HG03575 (cell line): ENCODE measurements around the gene ANO2.

Experiments
- ATAC-seq: cut with Tn5 transposase; IDR thresholded peaks from one replicate; pipeline ENCODE4 v1.9.1; 2021; ENCODE audit not compliant: unreplicated experiment, insufficient number of reproducible peaks, low FRiP score; ENCODE audit errors: extremely low read depth

Gene ANO2

DNA sequence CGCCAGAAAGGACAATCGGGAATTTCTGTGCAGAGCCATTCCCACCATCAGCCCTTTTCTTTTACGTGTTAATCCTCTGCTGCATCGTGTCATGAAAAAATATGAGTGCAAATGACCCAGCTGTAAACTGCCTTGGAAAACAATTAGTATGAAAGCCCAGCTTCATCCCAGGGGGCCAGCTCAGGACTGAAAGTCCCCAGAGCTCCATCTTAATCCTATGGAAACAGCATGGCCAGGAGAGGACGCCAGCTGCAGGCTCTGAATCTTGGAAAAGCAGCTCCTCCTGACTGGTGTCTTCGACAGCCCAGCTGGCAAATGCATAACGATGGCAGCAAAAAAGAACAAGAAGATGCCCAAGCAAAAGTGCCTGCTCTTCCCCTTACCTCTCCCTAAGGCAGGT lies 321.6 kb downstream of the ANO2 start:
- ATAC-seq, result no peak

- no peak for ATAC-seq
Observed at GRCh38 chr12:5622280-5622679, 322.8 kb downstream of the ANO2 start.

GRCh38 chr12:5621329-5621728 lies 323.7 kb downstream of the ANO2 start:
- no peak for ATAC-seq

DNA sequence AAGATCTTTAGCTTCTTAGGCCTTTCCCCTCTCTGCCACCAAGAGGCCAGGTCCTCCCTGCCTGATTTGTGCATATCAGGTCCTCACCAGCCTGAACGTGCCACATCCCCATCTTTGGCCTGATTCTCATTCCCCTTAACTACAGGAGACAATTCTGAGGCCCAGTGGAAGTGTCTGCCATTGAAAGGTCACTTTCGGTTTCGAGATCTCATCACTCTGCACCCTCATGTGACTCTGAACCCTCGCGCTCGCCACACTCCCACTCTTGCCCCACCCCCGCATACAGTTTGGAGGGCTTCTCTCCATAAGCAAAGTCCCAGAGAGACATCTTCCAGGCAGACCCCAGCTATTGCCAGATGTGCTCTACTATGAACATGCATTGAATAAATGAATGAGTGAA lies 324.2 kb downstream of the ANO2 start:
- ATAC-seq, result no peak

- no peak for ATAC-seq
Observed at GRCh38 chr12:5619628-5620027, 325.4 kb downstream of the ANO2 start.

- no peak for ATAC-seq
Observed at GRCh38 chr12:5616854-5617253, 328.2 kb downstream of the ANO2 start.

DNA sequence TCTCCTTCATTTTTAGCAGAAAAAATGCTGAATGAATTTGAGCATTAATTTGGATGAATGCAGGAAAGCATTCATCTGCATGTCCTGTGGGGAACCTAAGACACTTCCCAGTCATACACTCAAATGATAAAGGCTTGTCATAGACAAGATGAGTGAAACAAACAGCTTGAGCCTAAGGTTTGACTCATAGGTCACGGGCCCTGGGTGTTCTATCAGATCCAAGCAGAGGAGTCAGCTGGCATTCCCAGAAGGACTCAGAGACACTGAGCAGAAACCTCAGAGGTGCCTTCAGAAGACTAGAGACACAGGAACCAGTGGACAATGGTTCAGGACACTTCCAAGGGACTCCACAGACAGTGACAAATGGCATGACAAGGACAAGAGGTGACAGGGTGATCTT lies 329.3 kb downstream of the ANO2 start:
- no peak for ATAC-seq

GRCh38 chr12:5614256-5614655 lies 330.8 kb downstream of the ANO2 start:
- ATAC-seq, result no peak

DNA sequence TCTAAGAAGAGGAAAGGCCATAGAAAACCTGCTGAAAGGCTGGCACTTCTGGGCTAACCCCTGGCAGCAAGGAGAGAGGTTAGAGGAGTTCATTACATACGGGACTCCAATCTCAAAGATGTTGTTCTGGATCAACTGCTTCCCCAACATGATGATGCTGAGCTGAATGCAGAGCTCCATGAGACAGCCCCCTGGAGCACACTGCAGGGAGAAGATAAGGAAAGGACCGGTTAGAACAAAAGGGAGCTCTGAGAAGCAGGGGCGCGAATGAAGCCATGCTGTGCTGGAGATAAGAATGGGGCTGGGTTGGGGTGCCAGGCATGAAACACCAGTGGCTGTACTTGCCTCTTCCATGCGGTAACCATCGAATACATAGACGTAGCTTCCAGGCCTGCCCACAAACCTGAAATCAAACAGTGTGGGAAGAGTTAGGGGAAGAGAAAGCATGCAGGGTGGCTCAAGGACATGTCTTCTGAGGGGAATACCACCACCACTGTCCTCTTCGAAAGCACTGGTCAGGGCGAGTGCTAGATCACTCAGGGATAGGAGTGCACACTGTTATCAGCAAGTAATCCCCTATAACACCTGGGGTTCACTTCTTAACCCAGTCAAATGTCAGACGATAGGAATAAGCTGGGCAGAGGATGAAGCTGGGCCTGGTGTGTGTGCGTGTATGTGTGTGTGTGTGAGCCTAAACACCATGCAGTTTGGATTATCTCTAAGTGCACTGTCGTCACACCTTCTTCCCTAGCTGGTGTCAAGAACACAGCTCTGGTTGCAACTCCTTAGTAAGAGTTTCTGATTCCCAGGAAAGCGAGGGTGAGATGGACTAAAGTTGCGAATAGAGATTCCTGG lies 332.3 kb downstream of the ANO2 start:
- no peak for ATAC-seq

GRCh38 chr12:5611162-5611561 lies 333.9 kb downstream of the ANO2 start:
- no peak for ATAC-seq

DNA sequence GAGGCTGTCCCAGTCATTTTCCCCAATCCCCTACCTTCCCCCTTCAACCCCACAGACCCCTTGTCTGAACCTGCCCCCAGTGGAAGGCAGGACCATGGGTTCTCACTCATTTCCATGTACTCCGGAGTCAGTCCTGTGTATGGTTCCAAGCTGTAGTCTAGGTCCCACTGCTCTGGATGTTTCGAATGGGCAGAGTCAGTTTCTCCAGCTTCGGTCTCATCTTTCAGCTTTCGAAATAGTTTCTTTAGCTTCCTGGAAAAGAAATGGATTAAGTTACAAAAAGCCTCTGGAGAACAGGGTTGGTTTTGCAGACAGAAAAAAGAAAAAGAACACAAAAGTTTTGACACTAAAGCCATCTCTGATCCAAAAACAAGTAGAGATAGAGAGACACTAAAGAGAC lies 345.7 kb downstream of the ANO2 start:
- no peak for ATAC-seq

- no peak for ATAC-seq
Observed at GRCh38 chr12:5593998-5594397, 351.1 kb downstream of the ANO2 start.

- ATAC-seq, result no peak
Observed at GRCh38 chr12:5593086-5593485, 352.0 kb downstream of the ANO2 start.

DNA sequence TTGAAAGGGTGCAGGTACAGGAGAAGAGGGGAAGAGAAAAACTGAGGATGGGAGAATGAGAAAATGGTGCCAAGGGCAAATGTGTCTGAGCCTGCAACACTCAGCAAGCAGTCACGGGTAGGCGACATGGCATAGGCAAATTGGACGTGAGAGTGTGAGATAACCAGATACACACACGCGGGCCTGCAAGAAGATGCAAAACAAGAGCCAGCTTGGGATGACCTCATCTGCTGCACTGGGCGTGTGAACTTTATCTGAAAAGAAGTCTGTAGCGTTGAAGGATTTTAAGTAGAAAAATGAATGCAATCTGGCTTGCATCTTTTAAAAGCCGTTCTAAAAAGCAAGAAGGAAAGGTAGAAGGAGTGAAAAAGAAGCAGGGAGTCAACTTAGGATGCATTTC lies 352.7 kb downstream of the ANO2 start:
- ATAC-seq, result no peak

DNA sequence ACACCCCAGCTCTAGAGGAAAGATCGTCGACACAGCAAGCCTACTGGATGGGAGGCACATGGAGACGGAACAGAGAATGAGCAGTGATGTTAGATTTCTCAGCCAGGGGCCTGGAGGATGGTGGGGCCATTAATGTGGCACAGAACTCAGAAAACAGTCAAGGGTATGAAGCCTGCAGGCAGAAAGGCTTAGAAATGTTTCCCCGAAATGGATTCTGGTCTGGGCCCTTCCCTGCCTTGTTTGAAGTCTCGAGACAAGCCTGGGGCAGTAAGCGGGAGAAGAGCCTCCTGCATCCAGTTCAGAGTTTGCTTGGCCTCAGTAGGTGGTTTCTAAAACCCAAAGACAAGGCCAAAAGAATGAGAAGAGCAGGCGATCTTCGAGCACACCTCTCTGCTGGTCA lies 354.7 kb downstream of the ANO2 start:
- no peak for ATAC-seq

GRCh38 chr12:5589054-5589453 lies 356.0 kb downstream of the ANO2 start:
- ATAC-seq, result no peak

- no peak for ATAC-seq
Observed at GRCh38 chr12:5588591-5588990, 356.5 kb downstream of the ANO2 start.

DNA sequence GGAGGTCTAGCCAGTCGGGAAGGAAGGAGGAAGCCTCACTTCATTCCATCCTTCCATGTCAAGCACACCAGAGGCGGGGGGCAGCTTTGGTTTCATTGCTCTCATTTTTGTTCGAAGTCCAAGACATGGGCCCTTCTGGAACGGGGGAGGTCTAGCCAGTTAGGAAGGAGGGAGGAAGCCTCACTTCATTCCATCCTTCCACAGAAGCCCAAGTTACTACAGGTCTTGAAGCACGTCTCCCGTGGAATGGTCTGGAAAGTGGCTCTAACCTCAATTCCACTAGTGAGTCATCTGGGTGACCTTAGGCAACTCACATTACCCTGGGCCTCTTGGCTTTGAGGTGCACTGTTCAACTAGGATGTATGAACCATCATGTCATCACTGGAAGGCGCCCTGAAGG lies 356.9 kb downstream of the ANO2 start:
- no peak for ATAC-seq

GRCh38 chr12:5587711-5588121 lies 357.3 kb downstream of the ANO2 start:
- no peak for ATAC-seq

GRCh38 chr12:5586201-5586600 lies 358.9 kb downstream of the ANO2 start:
- ATAC-seq, result no peak

GRCh38 chr12:5585178-5585577 lies 359.9 kb downstream of the ANO2 start:
- ATAC-seq, result no peak
